IMR-90 (cell line): Measurements from ENCODE around the gene MCRIP2. TPM values are rescaled to one million over a fixed set of nuclear protein-coding genes. Genes with fewer than 3 reads are reported as not detected.

Experiments used
- ATAC-seq: fragments of 200-7000 bp; cut with Tn5 transposase; 2 replicates; pipeline ENCODE4 v1.9.1; 2020; ENCODE audit warnings: low read depth, mild to moderate bottlenecking, moderate library complexity
- BruUV-seq: library from RNA; stranded (reverse); fragments of 400-500 nt; replicated peaks from 2 replicates; lab custom pipeline; 2021; lab: Mats Ljungman, UMichigan
- CTCF ChIA-PET: fragments of 300-600 bp; formaldehyde crosslinking; extraction: SDS; loops from one replicate; lab custom pipeline; 2021; ENCODE audit warnings: antibody characterized with exemption; lab: Yijun Ruan, JAX
- POLR2A ChIA-PET: fragments of 300-600 bp; sonication (Branson Sonifier 250); formaldehyde crosslinking; loops from one replicate; lab custom pipeline; 2022; ENCODE audit warnings: antibody characterized with exemption; ENCODE audit not compliant: unreplicated experiment; lab: Charles Lee
- DNase-seq: peaks from one replicate; pipeline ENCODE4 v3.0.0; 2013
- H2AFZ ChIP-seq: replicated peaks from 2 replicates; pipeline ENCODE3; 2013; ENCODE audit warnings: low read length, mild to moderate bottlenecking; ENCODE audit not compliant: poor library complexity
- H2AK5ac ChIP-seq: 2 replicates; pipeline ENCODE4 v1.6.1; 2013; ENCODE audit warnings: low read depth, low read length, inconsistent platforms
- H2AK9ac ChIP-seq: replicated peaks from 2 replicates; pipeline ENCODE3; 2013; ENCODE audit warnings: mild to moderate bottlenecking, low read depth, low read length, moderate library complexity; ENCODE audit not compliant: poor library complexity
- H2BK120ac ChIP-seq: 2 replicates; pipeline ENCODE4 v1.6.1; 2013; ENCODE audit warnings: low read depth, low read length, inconsistent platforms
- H2BK15ac ChIP-seq: 3 replicates; pipeline ENCODE4 v1.6.1; 2013; ENCODE audit warnings: low read depth, low read length, inconsistent platforms
- H2BK20ac ChIP-seq: 2 replicates; pipeline ENCODE4 v1.6.1; 2013; ENCODE audit warnings: low read depth, mild to moderate bottlenecking, inconsistent platforms, low read length, moderate library complexity
- H2BK5ac ChIP-seq: 2 replicates; pipeline ENCODE4 v1.6.1; 2013; ENCODE audit warnings: mild to moderate bottlenecking, low read depth, low read length, inconsistent platforms; ENCODE audit not compliant: poor library complexity, severe bottlenecking
- H3K14ac ChIP-seq: replicated peaks from 2 replicates; pipeline ENCODE4 v1.6.1; 2013; ENCODE audit warnings: low read depth, low read length, inconsistent platforms
- H3K18ac ChIP-seq: 2 replicates; pipeline ENCODE4 v1.6.1; 2013; ENCODE audit warnings: low read depth, low read length, control low read depth
- H3K23ac ChIP-seq: 2 replicates; pipeline ENCODE4 v1.6.1; 2013; ENCODE audit warnings: low read depth, low read length, inconsistent platforms
- H3K27ac ChIP-seq: 2 replicates; pipeline ENCODE4 v1.5.1; 2013; ENCODE audit warnings: mild to moderate bottlenecking, control low read depth, low read length; ENCODE audit not compliant: insufficient read depth
- H3K27me3 ChIP-seq: 2 replicates; pipeline ENCODE4 v1.6.1; 2013; ENCODE audit warnings: low read length; ENCODE audit not compliant: control insufficient read depth, insufficient read depth
- H3K36me3 ChIP-seq: 2 replicates; pipeline ENCODE4 v1.6.1; 2013; ENCODE audit warnings: low read length, mixed read lengths; ENCODE audit not compliant: control insufficient read depth, insufficient read depth
- H3K4ac ChIP-seq: 2 replicates; pipeline ENCODE4 v1.6.1; 2013; ENCODE audit warnings: low read depth, low read length, inconsistent platforms
- H3K4me1 ChIP-seq: 2 replicates; pipeline ENCODE4 v1.6.1; 2013; ENCODE audit warnings: low read length, mixed read lengths; ENCODE audit not compliant: control insufficient read depth, insufficient read depth
- H3K4me2 ChIP-seq: 2 replicates; pipeline ENCODE4 v1.6.1; 2013; ENCODE audit warnings: low read depth, mild to moderate bottlenecking, control low read depth, low read length, moderate library complexity
- H3K4me3 ChIP-seq: 2 replicates; pipeline ENCODE4 v1.5.1; 2013; ENCODE audit warnings: low read depth, mild to moderate bottlenecking, control low read depth, low read length, moderate library complexity; ENCODE audit not compliant: insufficient read depth
- H3K56ac ChIP-seq: 2 replicates; pipeline ENCODE4 v1.6.1; 2013; ENCODE audit warnings: low read length, inconsistent platforms; ENCODE audit not compliant: insufficient read depth; ENCODE audit errors: extremely low read depth
- H3K79me1 ChIP-seq, 2 experiments: 2 replicates each; pipeline ENCODE4 v1.6.1; 2013; ENCODE audit warnings: low read length in 2 of 2, inconsistent platforms in 1 of 2, low read depth in 1 of 2
- H3K9ac ChIP-seq: 2 replicates; pipeline ENCODE4 v1.6.1; 2013; ENCODE audit warnings: low read depth, low read length, control low read depth
- H3K9me1 ChIP-seq: 2 replicates; pipeline ENCODE4 v1.6.1; 2013; ENCODE audit warnings: low read length, inconsistent platforms; ENCODE audit not compliant: insufficient read depth
- H3K9me3 ChIP-seq: 2 replicates; pipeline ENCODE4 v1.6.1; 2013; ENCODE audit warnings: low read length; ENCODE audit not compliant: control insufficient read depth, insufficient read depth
- H4K20me1 ChIP-seq: 2 replicates; pipeline ENCODE4 v1.6.1; 2013; ENCODE audit warnings: low read length, inconsistent platforms; ENCODE audit not compliant: insufficient read depth
- H4K5ac ChIP-seq: 2 replicates; pipeline ENCODE4 v1.6.1; 2013; ENCODE audit warnings: mild to moderate bottlenecking, low read depth, low read length, control low read depth
- H4K8ac ChIP-seq, 2 experiments: 2 replicates each; pipeline ENCODE4 v1.6.1; 2013; ENCODE audit warnings: low read depth in 2 of 2, low read length in 2 of 2, control low read depth in 1 of 2, inconsistent platforms in 1 of 2
- H4K91ac ChIP-seq: 2 replicates; pipeline ENCODE4 v1.6.1; 2013; ENCODE audit warnings: low read depth, low read length, inconsistent platforms; ENCODE audit not compliant: insufficient read depth
- BHLHE40 ChIP-seq: fragments of 150-350 bp; IDR thresholded peaks from 2 replicates; pipeline ENCODE4 v1.6.1; 2016; ENCODE audit warnings: mild to moderate bottlenecking, low read depth, low read length
- CEBPB ChIP-seq: IDR thresholded peaks from 2 replicates; pipeline ENCODE4 v1.6.1; 2012; ENCODE audit warnings: low read depth, low read length, improper control_type of control experiment
- CHD1 ChIP-seq: IDR thresholded peaks from 2 replicates; pipeline ENCODE4 v1.6.1; 2012; ENCODE audit warnings: low read depth, low read length, improper control_type of control experiment
- ELK1 ChIP-seq: fragments of 150-350 bp; IDR thresholded peaks from 2 replicates; pipeline ENCODE4 v1.6.1; 2016; ENCODE audit warnings: low read depth, mild to moderate bottlenecking, low read length, moderate library complexity, borderline replicate concordance
- FOS ChIP-seq: fragments of 150-350 bp; IDR thresholded peaks from 2 replicates; pipeline ENCODE4 v1.6.1; 2016; ENCODE audit warnings: low read depth, low read length
- MAFK ChIP-seq: IDR thresholded peaks from 2 replicates; pipeline ENCODE4 v1.6.1; 2012; ENCODE audit warnings: low read depth, low read length, improper control_type of control experiment
- MAZ ChIP-seq: IDR thresholded peaks from 2 replicates; pipeline ENCODE4 v1.6.1; 2012; ENCODE audit warnings: low read depth, mild to moderate bottlenecking, low read length, improper control_type of control experiment, moderate library complexity, borderline replicate concordance
- MXI1 ChIP-seq: IDR thresholded peaks from 2 replicates; pipeline ENCODE4 v1.6.1; 2012; ENCODE audit warnings: low read depth, mild to moderate bottlenecking, low read length, moderate library complexity, borderline replicate concordance
- NFE2L2 ChIP-seq: fragments of 150-350 bp; IDR thresholded peaks from 2 replicates; pipeline ENCODE4 v1.6.1; 2016; ENCODE audit warnings: low read depth, mild to moderate bottlenecking, low read length
- POLR2A ChIP-seq: IDR thresholded peaks from 2 replicates; pipeline ENCODE4 v1.6.1; 2012; ENCODE audit warnings: mild to moderate bottlenecking, low read depth, low read length
- RAD21 ChIP-seq: IDR thresholded peaks from 2 replicates; pipeline ENCODE4 v1.6.1; 2012; ENCODE audit warnings: low read length, improper control_type of control experiment
- RCOR1 ChIP-seq: IDR thresholded peaks from 2 replicates; pipeline ENCODE4 v1.6.1; 2012; ENCODE audit warnings: mild to moderate bottlenecking, low read length, improper control_type of control experiment; ENCODE audit not compliant: insufficient replicate concordance
- SMC3 ChIP-seq: fragments of 150-350 bp; IDR thresholded peaks from 2 replicates; pipeline ENCODE4 v1.6.1; 2016; ENCODE audit warnings: low read depth, mild to moderate bottlenecking, antibody characterized with exemption, low read length, moderate library complexity
- WGBS, 2 experiments: methylation state at CpG; one replicate each; pipeline versions ENCODE4 v1.1.5 to v1.1.7; 2013; ENCODE audit warnings: missing lambda C conversion rate in 2 of 2; ENCODE audit not compliant: insufficient read length in 1 of 2; ENCODE audit errors: extremely low coverage in 2 of 2; 5-methylcytosine and 5-hydroxymethylcytosine counted together
- dilution Hi-C: fragments of 300-500 bp; cut with HindIII; formaldehyde crosslinking; loops from one replicate; pipeline ENCODE4 v1.14.3; 2018; ENCODE audit warnings: low sequenced_read_pairs; ENCODE audit not compliant: unreplicated experiment
- in situ Hi-C: fragments of 300-500 bp; cut with MboI; formaldehyde crosslinking; loops from 3 replicates; pipeline ENCODE4 v1.14.3; 2019; ENCODE audit warnings: low sequenced_read_pairs, inconsistent platforms, mixed read lengths
- intact Hi-C: fragments of 100-400 bp; cut with micrococcal nuclease; formaldehyde crosslinking; loops from 2 replicates; pipeline ENCODE4 v1.10.0; 2022
- polyA plus RNA-seq, 3 experiments: library from polyadenylated mRNA; depleted of rRNA; stranded (reverse); fragments of >200 nt; gene quantifications; 2 replicates each; pipeline ENCODE4 v1.2.3, GENCODE V29; 2012; ENCODE audit warnings: low replicate concordance in 1 of 3
- total RNA-seq: library from RNA; depleted of rRNA; stranded (reverse); fragments of >200 nt; gene quantifications from 2 replicates; pipeline ENCODE4 v1.2.3, GENCODE V29; 2012
- TF ChIP-seq, protein P1 (sequence below): fragments of 150-350 bp; IDR thresholded peaks from 2 replicates; pipeline ENCODE4 v1.6.1; 2017; ENCODE audit warnings: mild to moderate bottlenecking, antibody characterized with exemption, low read length, low read depth
- TF ChIP-seq, protein P2 (sequence below): conservative IDR thresholded peaks from 2 replicates; pipeline ENCODE4 v1.5.1; 2012; ENCODE audit warnings: mild to moderate bottlenecking, low read depth, low read length, improper control_type of control experiment

The MCRIP2 gene
- total and polyA plus RNA-seq, 2 of the 4 experiments (the other 2 are of a cell fraction) = 6.3 to 19.6 TPM

DNA sequence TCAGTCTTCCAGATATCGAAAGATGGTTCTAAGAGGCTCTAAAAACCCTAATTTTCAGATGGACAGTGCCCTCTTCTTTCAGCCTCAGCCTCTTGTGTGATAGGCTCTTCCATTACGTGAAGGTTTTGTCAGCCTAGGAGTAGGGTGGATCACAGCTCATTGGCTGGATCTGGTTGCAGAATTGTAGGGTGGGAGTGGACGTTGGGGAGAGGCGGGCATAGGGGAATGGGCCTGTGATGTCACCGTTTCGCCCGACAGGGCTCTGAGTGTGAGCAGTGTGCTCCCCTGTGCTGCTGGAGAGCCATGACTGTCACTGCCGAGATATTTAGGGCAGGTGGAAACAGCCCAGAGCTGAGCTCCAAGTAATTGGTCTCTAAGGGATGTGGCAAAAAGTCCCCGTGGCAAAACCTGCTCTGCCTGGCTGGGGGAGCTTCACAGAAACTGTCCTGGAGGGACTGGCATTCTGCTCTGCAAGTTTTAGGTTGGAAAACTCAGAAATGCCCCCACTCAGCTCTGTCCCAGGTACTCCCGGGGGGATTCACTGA is 17.0 kb upstream of the MCRIP2 start:
- Histone ChIP-seq H3K79me1 (peaks cover 9 to 58% of the 10 kb centered on the region in 2 experiments; a peak in 2 of 4 replicates), H4K20me1 (peaks cover 10% of the 10 kb centered on the region), H3K4me1 (peaks cover 15% of the 10 kb centered on the region), H4K5ac (no peak overlapping the region), H2BK15ac (no peak overlapping the region), H2AK9ac (no peak overlapping the region), H3K23ac (no peak overlapping the region), H3K56ac (no peak overlapping the region), H3K18ac (no peak overlapping the region), H4K91ac (no peak overlapping the region; the same call in 1 of the 2 replicates), H3K27me3 (no peaks in the 10 kb centered on the region), H3K9me1 (peaks cover 4% of the 10 kb centered on the region; the same call in 1 of the 2 replicates), H3K4me3 (no peak overlapping the region), H3K27ac (no peak overlapping the region), H4K8ac (no peak overlapping the region), H3K36me3 (peaks cover 7% of the 10 kb centered on the region; the same call in 1 of the 2 replicates), H2AFZ (no peak overlapping the region), H2BK20ac (no peak overlapping the region), H2AK5ac (0 out of 2 replicates have a peak overlapping the region, but pooled peaks have one; percentile 16), H3K9ac (no peak overlapping the region), H2BK120ac (no peak overlapping the region), H2BK5ac (no peak overlapping the region), H3K9me3 (no peaks in the 10 kb centered on the region), H3K14ac (no peak overlapping the region), H3K4ac (no peak overlapping the region), H3K4me2 (no peak overlapping the region)
- DNase-seq = no peak
- intact Hi-C loops = no loop called here
- ChIA-PET CTCF (interaction anchor here (0.5 kb wide), 1 partner anchor 24 kb away, joined by 3 read pairs; no protein-coding TSS in a partner anchor), POLR2A (no interaction called here)
- dilution Hi-C loops = no loop called here
- no peak for TF ChIP-seq ELK1
- TF ChIP-seq RCOR1 = no peak
- TF ChIP-seq MAZ = no peak
- TF ChIP-seq RAD21 = no peak
- no peak for TF ChIP-seq FOS
- TF ChIP-seq MXI1 = no peak
- no peak for TF ChIP-seq CHD1
- TF ChIP-seq, protein P1, sequence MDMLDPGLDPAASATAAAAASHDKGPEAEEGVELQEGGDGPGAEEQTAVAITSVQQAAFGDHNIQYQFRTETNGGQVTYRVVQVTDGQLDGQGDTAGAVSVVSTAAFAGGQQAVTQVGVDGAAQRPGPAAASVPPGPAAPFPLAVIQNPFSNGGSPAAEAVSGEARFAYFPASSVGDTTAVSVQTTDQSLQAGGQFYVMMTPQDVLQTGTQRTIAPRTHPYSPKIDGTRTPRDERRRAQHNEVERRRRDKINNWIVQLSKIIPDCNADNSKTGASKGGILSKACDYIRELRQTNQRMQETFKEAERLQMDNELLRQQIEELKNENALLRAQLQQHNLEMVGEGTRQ = no peak
- TF ChIP-seq POLR2A = no peak
- no peak for TF ChIP-seq MAFK
- TF ChIP-seq BHLHE40 = no peak
- no peak for TF ChIP-seq SMC3
- no peak for TF ChIP-seq CEBPB
- TF ChIP-seq, protein P2, sequence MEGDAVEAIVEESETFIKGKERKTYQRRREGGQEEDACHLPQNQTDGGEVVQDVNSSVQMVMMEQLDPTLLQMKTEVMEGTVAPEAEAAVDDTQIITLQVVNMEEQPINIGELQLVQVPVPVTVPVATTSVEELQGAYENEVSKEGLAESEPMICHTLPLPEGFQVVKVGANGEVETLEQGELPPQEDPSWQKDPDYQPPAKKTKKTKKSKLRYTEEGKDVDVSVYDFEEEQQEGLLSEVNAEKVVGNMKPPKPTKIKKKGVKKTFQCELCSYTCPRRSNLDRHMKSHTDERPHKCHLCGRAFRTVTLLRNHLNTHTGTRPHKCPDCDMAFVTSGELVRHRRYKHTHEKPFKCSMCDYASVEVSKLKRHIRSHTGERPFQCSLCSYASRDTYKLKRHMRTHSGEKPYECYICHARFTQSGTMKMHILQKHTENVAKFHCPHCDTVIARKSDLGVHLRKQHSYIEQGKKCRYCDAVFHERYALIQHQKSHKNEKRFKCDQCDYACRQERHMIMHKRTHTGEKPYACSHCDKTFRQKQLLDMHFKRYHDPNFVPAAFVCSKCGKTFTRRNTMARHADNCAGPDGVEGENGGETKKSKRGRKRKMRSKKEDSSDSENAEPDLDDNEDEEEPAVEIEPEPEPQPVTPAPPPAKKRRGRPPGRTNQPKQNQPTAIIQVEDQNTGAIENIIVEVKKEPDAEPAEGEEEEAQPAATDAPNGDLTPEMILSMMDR = no peak
- no peak for TF ChIP-seq NFE2L2
- no TSS peak for BruUV-seq
- ATAC-seq = no peak
- in situ Hi-C loops = no loop called here
- 80% methylated on average over 1 of the region's 10 CpGs; no CpG with 5 or more reads in 1 of the 2 experiments for WGBS, 2 experiments
